Lower leg skin (tissue), 4 donors: ENCODE results near the gene STK4. TPM values are rescaled to one million over a fixed set of nuclear protein-coding genes. Genes with fewer than 3 reads are reported as not detected.

Source experiments
- DNase-seq, 2 donors: peaks; one replicate each; pipeline ENCODE4 v3.0.0-alpha.2; 2019; ENCODE audit warnings: low spot score in 2 of 2
- H3K4me3 ChIP-seq: fragments of 200-600 bp; sonication (generic); 2 replicates; pipeline ENCODE4 v1.5.1; 2017; ENCODE audit warnings: mild to moderate bottlenecking, low read depth; ENCODE audit not compliant: poor library complexity, severe bottlenecking
- POLR2A ChIP-seq, 2 donors: fragments of 450-650 bp; IDR thresholded peaks; one replicate each; pipeline ENCODE4 v1.6.1; 2016 to 2017; ENCODE audit warnings: antibody characterized with exemption in 2 of 2, mild to moderate bottlenecking in 1 of 2, moderate library complexity in 1 of 2
- WGBS, 2 donors: methylation state at CpG; one replicate each; pipeline ENCODE4 v1.1.5; 2018; 5-methylcytosine and 5-hydroxymethylcytosine counted together
- intact Hi-C: fragments of 100-400 bp; cut with DNase I; formaldehyde crosslinking; loops from one replicate; pipeline ENCODE4 v1.15.0; 2023; ENCODE audit warnings: low total_unique reads
- total RNA-seq, 4 donors: library from RNA; depleted of rRNA; stranded (reverse); fragments of >200 nt; gene quantifications; one replicate each; pipeline ENCODE4 v1.1.0, GENCODE V29; 2016
- TF ChIP-seq, protein P1 (sequence below), 3 donors: fragments of 450-650 bp; IDR thresholded peaks; one replicate each; pipeline ENCODE4 v1.5.1; 2016; ENCODE audit warnings: antibody characterized with exemption in 3 of 3, mild to moderate bottlenecking in 3 of 3, moderate library complexity in 2 of 3

Gene STK4
- total RNA-seq, 4 donors from 2014 or later: 27.0 to 37.4 (median 28.2) TPM

DNA sequence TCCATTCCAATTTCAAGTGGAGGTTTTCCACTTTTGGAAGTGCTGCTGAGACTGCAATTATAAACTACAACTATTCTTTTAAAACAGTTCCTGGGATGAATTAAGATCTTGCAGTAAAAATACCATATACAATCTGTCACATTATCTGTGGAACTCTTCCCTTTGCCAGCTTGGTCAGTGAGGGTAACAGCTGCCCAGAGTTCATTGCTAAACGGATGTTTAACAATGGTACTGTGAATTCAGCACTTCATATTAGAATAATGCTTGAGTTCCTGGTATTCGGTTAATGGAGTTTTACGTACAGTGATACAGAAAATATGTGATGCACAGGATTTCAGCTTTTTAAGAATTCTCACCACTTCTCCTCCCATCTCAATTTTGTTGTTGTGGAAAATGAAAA is 83.1 kb downstream of the STK4 start:
- WGBS, 2 donors: 65 to 67% methylated on average over 3 of the region's 3 CpGs
- no peak overlapping the region for H3K4me3 ChIP-seq
- intact Hi-C loops: loop anchor here (10.0 kb wide), 1 partner anchor 45 kb away; no protein-coding TSS in a partner anchor
- TF ChIP-seq, protein P1, sequence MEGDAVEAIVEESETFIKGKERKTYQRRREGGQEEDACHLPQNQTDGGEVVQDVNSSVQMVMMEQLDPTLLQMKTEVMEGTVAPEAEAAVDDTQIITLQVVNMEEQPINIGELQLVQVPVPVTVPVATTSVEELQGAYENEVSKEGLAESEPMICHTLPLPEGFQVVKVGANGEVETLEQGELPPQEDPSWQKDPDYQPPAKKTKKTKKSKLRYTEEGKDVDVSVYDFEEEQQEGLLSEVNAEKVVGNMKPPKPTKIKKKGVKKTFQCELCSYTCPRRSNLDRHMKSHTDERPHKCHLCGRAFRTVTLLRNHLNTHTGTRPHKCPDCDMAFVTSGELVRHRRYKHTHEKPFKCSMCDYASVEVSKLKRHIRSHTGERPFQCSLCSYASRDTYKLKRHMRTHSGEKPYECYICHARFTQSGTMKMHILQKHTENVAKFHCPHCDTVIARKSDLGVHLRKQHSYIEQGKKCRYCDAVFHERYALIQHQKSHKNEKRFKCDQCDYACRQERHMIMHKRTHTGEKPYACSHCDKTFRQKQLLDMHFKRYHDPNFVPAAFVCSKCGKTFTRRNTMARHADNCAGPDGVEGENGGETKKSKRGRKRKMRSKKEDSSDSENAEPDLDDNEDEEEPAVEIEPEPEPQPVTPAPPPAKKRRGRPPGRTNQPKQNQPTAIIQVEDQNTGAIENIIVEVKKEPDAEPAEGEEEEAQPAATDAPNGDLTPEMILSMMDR (IDR thresholded peaks at IDR 0.05): no peak
- TF ChIP-seq POLR2A (IDR thresholded peaks at IDR 0.05): no peak
- no peak for DNase-seq

DNA sequence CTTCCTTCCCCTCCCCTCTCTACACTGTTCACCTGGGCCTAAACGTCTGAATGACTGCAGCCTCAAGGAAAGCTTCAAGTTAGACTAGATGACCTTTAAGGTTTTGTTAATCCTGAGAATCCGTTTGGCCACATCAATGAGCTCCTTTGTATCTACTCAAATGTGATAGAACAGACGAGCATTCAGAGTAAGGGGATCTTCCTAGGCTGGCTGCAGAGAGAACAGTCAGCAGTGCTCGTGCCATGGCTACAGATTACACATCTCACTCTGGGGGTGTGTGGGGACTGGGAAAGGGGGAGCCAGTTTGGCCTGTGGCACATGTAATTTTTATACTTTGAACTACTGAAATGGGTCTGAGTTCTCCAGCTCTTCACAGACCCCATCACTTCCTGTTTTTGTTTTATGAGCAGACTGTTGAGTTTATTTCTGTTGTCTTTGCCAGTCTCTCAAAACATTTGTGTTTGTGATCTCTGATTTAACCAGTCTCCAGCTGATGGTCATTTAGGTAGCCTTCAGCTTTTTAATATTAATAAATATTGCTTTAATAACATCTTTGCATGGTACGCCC is 83.7 kb downstream of the STK4 start:
- DNase-seq: no peak
- TF ChIP-seq, protein P1 (IDR thresholded peaks at IDR 0.05): no peak
- TF ChIP-seq POLR2A (IDR thresholded peaks at IDR 0.05): no peak
- H3K4me3 ChIP-seq: no peak overlapping the region
- intact Hi-C loops: loop anchor here (10.0 kb wide), 1 partner anchor 45 kb away; no protein-coding TSS in a partner anchor
- 55 to 69% methylated on average over 5 of the region's 5 CpGs for WGBS, 2 donors

DNA sequence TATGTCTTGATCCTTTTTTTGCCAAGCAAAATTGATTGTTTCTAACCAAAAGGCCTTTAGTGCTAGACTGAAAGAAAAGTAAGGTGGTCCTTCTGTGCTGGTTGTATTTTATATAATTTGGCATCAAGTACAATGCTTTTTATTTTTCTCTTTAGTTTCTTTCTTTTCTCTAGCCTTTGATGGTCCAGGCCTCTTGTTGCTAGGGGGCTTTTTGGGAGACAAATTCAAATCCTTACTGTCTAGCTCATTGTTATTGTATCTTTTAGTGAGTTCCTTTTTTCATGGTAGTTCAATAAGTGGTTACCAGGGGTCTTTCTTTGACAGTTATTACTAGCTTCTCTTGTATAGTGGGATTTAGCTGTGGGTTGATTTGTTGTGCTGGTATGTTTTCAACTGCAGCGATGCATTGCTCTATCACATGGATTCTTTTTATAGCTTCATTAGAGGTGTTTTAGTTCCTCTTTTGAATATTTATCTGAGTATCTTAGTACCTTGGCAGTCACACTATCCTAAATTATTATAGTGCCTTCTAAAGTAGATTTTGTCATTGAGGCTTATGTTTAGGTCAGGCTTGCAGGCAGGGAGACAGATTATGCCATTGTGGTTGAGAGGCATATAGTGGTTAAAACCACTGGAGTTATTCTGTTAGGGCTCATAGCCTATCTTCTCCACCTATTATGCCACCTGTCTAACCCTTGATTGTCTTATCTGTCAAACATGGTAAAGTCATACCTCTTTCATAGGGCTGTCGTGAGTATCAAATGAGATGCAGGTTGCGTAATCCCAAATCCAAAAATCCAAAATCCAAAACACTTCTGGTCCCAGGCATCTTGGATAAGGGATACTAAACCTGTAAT is 85.1 kb downstream of the STK4 start:
- intact Hi-C loops: no loop called here
- TF ChIP-seq, protein P1 (IDR thresholded peaks at IDR 0.05): no peak
- no peak for TF ChIP-seq POLR2A (IDR thresholded peaks at IDR 0.05)
- no peak for DNase-seq
- H3K4me3 ChIP-seq: no peak overlapping the region
- 71 to 73% methylated on average over 3 of the region's 3 CpGs for WGBS, 2 donors

DNA sequence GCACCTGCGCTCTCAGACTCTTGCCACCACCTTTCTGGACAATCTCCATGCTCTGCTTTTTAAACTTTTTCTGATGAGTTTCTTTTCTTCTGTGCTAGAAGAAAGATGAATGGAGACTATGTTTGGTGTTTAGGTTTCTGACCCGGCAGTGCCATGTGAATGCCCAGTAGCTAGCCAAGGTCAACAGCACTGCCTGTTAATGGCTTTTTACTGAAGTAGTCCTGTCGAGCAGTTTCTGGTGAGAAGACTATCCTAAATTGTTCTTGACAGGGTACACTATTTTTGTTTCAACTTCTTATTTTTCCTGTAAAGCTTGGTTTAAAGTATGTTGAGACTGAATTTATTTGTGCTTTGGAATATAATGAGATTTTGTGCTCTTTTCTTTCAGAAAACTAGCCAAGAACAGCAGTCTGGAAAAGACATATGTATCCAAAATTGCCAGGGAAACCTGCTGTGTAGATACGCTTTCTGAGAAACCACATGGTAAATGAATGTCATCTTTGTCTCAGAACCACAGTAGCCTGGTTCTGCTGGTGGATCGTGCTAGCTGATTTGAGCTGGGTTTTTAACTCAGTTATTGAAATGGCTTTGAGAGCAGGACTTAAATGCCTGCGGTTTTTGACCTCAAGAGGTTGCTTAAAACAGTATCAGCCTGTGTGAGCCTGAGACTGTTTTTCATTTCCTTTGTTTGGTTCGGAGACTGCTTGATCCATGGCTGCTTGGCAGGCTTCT is 86.6 kb downstream of the STK4 start:
- no peak overlapping the region for H3K4me3 ChIP-seq
- 70 to 71% methylated on average over 7 of the region's 7 CpGs for WGBS, 2 donors
- TF ChIP-seq, protein P1 (IDR thresholded peaks at IDR 0.05): no peak
- TF ChIP-seq POLR2A (IDR thresholded peaks at IDR 0.05): no peak
- intact Hi-C loops: no loop called here
- DNase-seq: no peak

DNA sequence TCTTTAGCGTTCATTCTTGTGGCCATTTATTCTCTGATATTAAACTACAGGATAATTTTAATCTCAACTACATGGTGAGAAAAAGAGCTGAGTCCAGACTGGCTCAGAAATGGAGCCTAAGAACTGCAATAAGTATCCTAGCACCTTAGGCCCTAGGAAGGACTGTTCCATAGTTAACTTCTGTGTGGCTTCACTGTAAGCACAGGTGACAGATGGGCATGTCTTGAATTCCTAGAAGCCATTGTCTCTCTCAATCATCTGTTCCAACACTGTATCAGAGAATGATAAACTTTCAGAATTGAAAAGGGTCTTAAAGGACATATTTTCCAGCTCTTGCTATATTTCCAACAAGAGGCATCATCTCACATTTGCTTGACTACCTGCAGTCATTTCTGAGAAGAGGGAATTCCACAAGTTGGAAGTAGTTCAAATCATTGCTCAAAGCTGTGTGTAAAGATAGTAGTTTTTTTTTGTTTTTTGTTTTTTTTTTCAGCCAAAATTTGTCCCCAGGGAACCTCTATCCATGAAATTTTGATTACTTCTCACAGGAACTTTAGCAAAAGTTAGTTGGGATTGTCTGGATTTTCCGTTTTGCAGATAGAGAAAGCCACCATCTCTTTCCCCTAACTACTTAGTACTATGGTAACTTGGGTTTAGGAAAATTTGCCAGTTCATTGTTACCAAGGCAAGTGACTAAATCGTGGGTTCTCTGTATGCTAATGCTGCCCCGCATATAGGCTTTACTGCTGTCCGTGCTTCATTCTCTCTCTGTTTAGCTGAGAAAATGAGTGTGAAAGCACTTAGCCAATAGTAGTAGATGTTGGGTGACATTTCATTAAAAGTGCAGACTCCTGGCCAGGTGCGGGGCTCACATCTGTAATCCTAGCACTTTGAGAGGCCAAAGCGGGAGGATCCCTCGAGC is 87.4 kb downstream of the STK4 start:
- 84 to 86% methylated on average over 8 of the region's 8 CpGs for WGBS, 2 donors
- TF ChIP-seq POLR2A (IDR thresholded peaks at IDR 0.05): no peak
- TF ChIP-seq, protein P1 (IDR thresholded peaks at IDR 0.05): no peak
- no peak for DNase-seq
- no peak overlapping the region for H3K4me3 ChIP-seq
- intact Hi-C loops: no loop called here
